IgD-negative memory B cell (primary cell): ENCODE results near the gene AMIGO2. TPM values are rescaled to one million over a fixed set of nuclear protein-coding genes. Genes with fewer than 3 reads are reported as not detected.
A peak's percentile ranks its signal among the peaks of the same experiment; 100 is the strongest.
"Not testable (repeated sequence)": the region's sequence is repeated elsewhere in the genome, so short reads cannot be mapped to it uniquely, and the experiment has no call there.

Experiments
- H3K27ac Mint-ChIP-seq, 3 donors: one replicate each; pipeline ENCODE4 v1.8.0; 2020 to 2022; ENCODE audit warnings: mild to moderate bottlenecking in 3 of 3, mixed read lengths in 3 of 3, moderate library complexity in 1 of 3
- H3K27me3 Mint-ChIP-seq: one replicate; pipeline ENCODE4 v1.8.0; 2021; ENCODE audit warnings: mixed read lengths
- H3K36me3 Mint-ChIP-seq: one replicate; pipeline ENCODE4 v1.8.0; 2020; ENCODE audit warnings: mild to moderate bottlenecking, mixed read lengths
- H3K4me1 Mint-ChIP-seq, 3 donors: one replicate each; pipeline ENCODE4 v1.8.0; 2020 to 2022; ENCODE audit warnings: mixed read lengths in 3 of 3, mild to moderate bottlenecking in 1 of 3
- H3K4me3 Mint-ChIP-seq, 4 donors: one replicate each; pipeline ENCODE4 v1.8.0; 2020 to 2022; ENCODE audit warnings: mild to moderate bottlenecking in 4 of 4, mixed read lengths in 4 of 4, moderate library complexity in 3 of 4
- H3K9me3 Mint-ChIP-seq, 3 donors: one replicate each; pipeline ENCODE4 v1.8.0; 2020 to 2021; ENCODE audit warnings: mixed read lengths in 3 of 3, mild to moderate bottlenecking in 1 of 3
- polyA plus RNA-seq: library from polyadenylated mRNA; unstranded; fragments of 300-500 nt; fragmentation: Illumina TruSeq; gene quantifications from one replicate; pipeline ENCODE4 v1.2.3, GENCODE V29; 2021

The AMIGO2 gene
- polyA plus RNA-seq, 1 donor from 2014 or later = 7.4 TPM

GRCh38 chr12:47071241-47071852, 8.4 kb downstream of the AMIGO2 start:
- Mint-ChIP-seq H3K4me3 (no peak overlapping the region), H3K27me3 (no peaks in the 10 kb centered on the region), H3K9me3 (no peaks in the 10 kb centered on the region), H3K27ac (no peak overlapping the region), H3K36me3 (peaks cover 1% of the 10 kb centered on the region), H3K4me1 (peaks cover 1 to 4% (median 4%) of the 10 kb centered on the region in 3 donors)

GRCh38 chr12:47070310-47070709, 9.4 kb downstream of the AMIGO2 start:
- Mint-ChIP-seq H3K4me1 (peaks cover 0 to 4% (median 3%) of the 10 kb centered on the region in 3 donors), H3K4me3 (no peak overlapping the region), H3K27me3 (no peaks in the 10 kb centered on the region), H3K36me3 (peaks cover 1% of the 10 kb centered on the region), H3K27ac (no peak overlapping the region), H3K9me3 (no peaks in the 10 kb centered on the region)

- H3K27me3 Mint-ChIP-seq = no peaks in the 10 kb centered on the region
- H3K27ac Mint-ChIP-seq = no peak overlapping the region
- H3K36me3 Mint-ChIP-seq = peaks cover 1% of the 10 kb centered on the region
- peaks cover 0 to 4% (median 3%) of the 10 kb centered on the region in 3 donors for H3K4me1 Mint-ChIP-seq
- no peak overlapping the region for H3K4me3 Mint-ChIP-seq
- H3K9me3 Mint-ChIP-seq = no peaks in the 10 kb centered on the region
Measured at GRCh38 chr12:47068539-47068938, 11.2 kb downstream of the AMIGO2 start.

- Mint-ChIP-seq H3K27me3 (no peaks in the 10 kb centered on the region), H3K9me3 (peaks cover 0 to 2% (median 0%) of the 10 kb centered on the region in 3 donors), H3K4me3 (no peak overlapping the region), H3K36me3 (peaks cover 1% of the 10 kb centered on the region), H3K27ac (peak overlapping the region in 1 of 3 donors; percentile 9), H3K4me1 (peaks cover 0 to 4% (median 3%) of the 10 kb centered on the region in 3 donors)
Measured at GRCh38 chr12:47067771-47068431, 11.9 kb downstream of the AMIGO2 start.

- Mint-ChIP-seq H3K4me1 (peaks cover 0 to 4% (median 3%) of the 10 kb centered on the region in 3 donors), H3K27me3 (no peaks in the 10 kb centered on the region), H3K27ac (no peak overlapping the region), H3K9me3 (peaks cover 0 to 2% (median 0%) of the 10 kb centered on the region in 3 donors), H3K4me3 (no peak overlapping the region), H3K36me3 (peaks cover 1% of the 10 kb centered on the region)
Measured at GRCh38 chr12:47067176-47067575, 12.6 kb downstream of the AMIGO2 start.

GRCh38 chr12:47066278-47067025, 13.3 kb downstream of the AMIGO2 start:
- H3K9me3 Mint-ChIP-seq = peaks cover 0 to 2% (median 0%) of the 10 kb centered on the region in 3 donors
- peaks cover 0 to 4% (median 3%) of the 10 kb centered on the region in 3 donors for H3K4me1 Mint-ChIP-seq
- no peak overlapping the region for H3K4me3 Mint-ChIP-seq
- H3K27ac Mint-ChIP-seq = no peak overlapping the region
- no peaks in the 10 kb centered on the region for H3K27me3 Mint-ChIP-seq
- peaks cover 1% of the 10 kb centered on the region for H3K36me3 Mint-ChIP-seq

- H3K36me3 Mint-ChIP-seq = no peaks in the 10 kb centered on the region
- H3K9me3 Mint-ChIP-seq = peaks cover 0 to 2% (median 0%) of the 10 kb centered on the region in 3 donors
- H3K27ac Mint-ChIP-seq = peak overlapping the region in 1 of 3 donors; percentile 31
- no peaks in the 10 kb centered on the region for H3K27me3 Mint-ChIP-seq
- peaks cover 0 to 3% (median 2%) of the 10 kb centered on the region in 3 donors for H3K4me1 Mint-ChIP-seq
- H3K4me3 Mint-ChIP-seq = no peak overlapping the region
Measured at GRCh38 chr12:47065546-47065945, 14.2 kb downstream of the AMIGO2 start.

- H3K4me1 Mint-ChIP-seq, H3K27ac Mint-ChIP-seq, H3K27me3 Mint-ChIP-seq, H3K36me3 Mint-ChIP-seq, H3K9me3 Mint-ChIP-seq, H3K4me3 Mint-ChIP-seq: not testable (repeated sequence)
Measured at GRCh38 chr12:47058640-47059039, 21.1 kb downstream of the AMIGO2 start.

- H3K27me3 Mint-ChIP-seq, H3K4me3 Mint-ChIP-seq, H3K4me1 Mint-ChIP-seq, H3K36me3 Mint-ChIP-seq, H3K27ac Mint-ChIP-seq: not testable (repeated sequence)
- peaks cover 0 to 10% (median 2%) of the 10 kb centered on the region in 3 donors for H3K9me3 Mint-ChIP-seq
Measured at GRCh38 chr12:47056944-47057343, 22.8 kb downstream of the AMIGO2 start.

GRCh38 chr12:47055856-47056255, 23.9 kb downstream of the AMIGO2 start:
- not testable (repeated sequence) for H3K4me1 Mint-ChIP-seq, H3K4me3 Mint-ChIP-seq, H3K27me3 Mint-ChIP-seq, H3K27ac Mint-ChIP-seq, H3K36me3 Mint-ChIP-seq
- peaks cover 0 to 17% (median 7%) of the 10 kb centered on the region in 3 donors for H3K9me3 Mint-ChIP-seq

GRCh38 chr12:47054659-47055058, 25.1 kb downstream of the AMIGO2 start:
- Mint-ChIP-seq H3K4me1 (no peaks in the 10 kb centered on the region), H3K9me3 (peaks cover 0 to 19% (median 11%) of the 10 kb centered on the region in 3 donors), H3K27me3 (no peaks in the 10 kb centered on the region), H3K27ac (no peak overlapping the region), H3K36me3 (no peaks in the 10 kb centered on the region), H3K4me3 (no peak overlapping the region)

GRCh38 chr12:47053961-47054360, 25.8 kb downstream of the AMIGO2 start:
- no peaks in the 10 kb centered on the region for H3K27me3 Mint-ChIP-seq
- peaks cover 0 to 21% (median 11%) of the 10 kb centered on the region in 3 donors for H3K9me3 Mint-ChIP-seq
- no peak overlapping the region for H3K27ac Mint-ChIP-seq
- no peaks in the 10 kb centered on the region for H3K4me1 Mint-ChIP-seq
- H3K4me3 Mint-ChIP-seq = no peak overlapping the region
- no peaks in the 10 kb centered on the region for H3K36me3 Mint-ChIP-seq

- H3K9me3 Mint-ChIP-seq = peaks cover 9 to 25% (median 15%) of the 10 kb centered on the region in 3 donors
- H3K36me3 Mint-ChIP-seq = no peaks in the 10 kb centered on the region
- no peaks in the 10 kb centered on the region for H3K27me3 Mint-ChIP-seq
- H3K27ac Mint-ChIP-seq = no peak overlapping the region
- H3K4me1 Mint-ChIP-seq = no peaks in the 10 kb centered on the region
- no peak overlapping the region for H3K4me3 Mint-ChIP-seq
Measured at GRCh38 chr12:47052274-47052673, 27.5 kb downstream of the AMIGO2 start.

- peaks cover 9 to 23% (median 15%) of the 10 kb centered on the region in 3 donors for H3K9me3 Mint-ChIP-seq
- not testable (repeated sequence) for H3K4me1 Mint-ChIP-seq, H3K27me3 Mint-ChIP-seq, H3K36me3 Mint-ChIP-seq, H3K4me3 Mint-ChIP-seq
- peak overlapping the region in 2 of 3 donors; percentile 28 to 65 for H3K27ac Mint-ChIP-seq
Measured at GRCh38 chr12:47051291-47051690, 28.5 kb downstream of the AMIGO2 start.

GRCh38 chr12:47048541-47048940, 31.2 kb downstream of the AMIGO2 start:
- H3K9me3 Mint-ChIP-seq = peaks cover 12 to 23% (median 15%) of the 10 kb centered on the region in 3 donors
- H3K27ac Mint-ChIP-seq = no peak overlapping the region
- no peaks in the 10 kb centered on the region for H3K4me1 Mint-ChIP-seq
- H3K27me3 Mint-ChIP-seq = peaks cover under 1% of the 10 kb centered on the region
- H3K4me3 Mint-ChIP-seq = no peak overlapping the region
- no peaks in the 10 kb centered on the region for H3K36me3 Mint-ChIP-seq
